Bone marrow (tissue), 2 donors: Measurements from ENCODE around the gene PCDH10.

Experiments used
- DNase-seq, 2 donors: peaks; one replicate each; lab custom pipeline; 2025; lab: John Stamatoyannopoulos, UW

PCDH10 gene

DNA sequence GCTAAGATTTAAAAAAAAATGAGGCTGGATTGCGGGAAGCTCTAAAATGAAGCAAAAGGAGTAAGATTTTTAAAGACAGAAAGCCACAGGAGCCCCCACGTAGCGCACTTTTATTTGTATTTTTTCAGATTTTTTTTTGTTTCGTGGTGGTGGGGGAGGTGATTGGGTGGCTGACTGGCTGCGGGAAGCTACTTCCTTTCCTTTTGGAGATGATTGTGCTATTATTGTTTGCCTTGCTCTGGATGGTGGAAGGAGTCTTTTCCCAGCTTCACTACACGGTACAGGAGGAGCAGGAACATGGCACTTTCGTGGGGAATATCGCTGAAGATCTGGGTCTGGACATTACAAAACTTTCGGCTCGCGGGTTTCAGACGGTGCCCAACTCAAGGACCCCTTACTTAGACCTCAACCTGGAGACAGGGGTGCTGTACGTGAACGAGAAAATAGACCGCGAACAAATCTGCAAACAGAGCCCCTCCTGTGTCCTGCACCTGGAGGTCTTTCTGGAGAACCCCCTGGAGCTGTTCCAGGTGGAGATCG, 908 bp downstream of the PCDH10 start:
- DNase-seq: no peak

DNA sequence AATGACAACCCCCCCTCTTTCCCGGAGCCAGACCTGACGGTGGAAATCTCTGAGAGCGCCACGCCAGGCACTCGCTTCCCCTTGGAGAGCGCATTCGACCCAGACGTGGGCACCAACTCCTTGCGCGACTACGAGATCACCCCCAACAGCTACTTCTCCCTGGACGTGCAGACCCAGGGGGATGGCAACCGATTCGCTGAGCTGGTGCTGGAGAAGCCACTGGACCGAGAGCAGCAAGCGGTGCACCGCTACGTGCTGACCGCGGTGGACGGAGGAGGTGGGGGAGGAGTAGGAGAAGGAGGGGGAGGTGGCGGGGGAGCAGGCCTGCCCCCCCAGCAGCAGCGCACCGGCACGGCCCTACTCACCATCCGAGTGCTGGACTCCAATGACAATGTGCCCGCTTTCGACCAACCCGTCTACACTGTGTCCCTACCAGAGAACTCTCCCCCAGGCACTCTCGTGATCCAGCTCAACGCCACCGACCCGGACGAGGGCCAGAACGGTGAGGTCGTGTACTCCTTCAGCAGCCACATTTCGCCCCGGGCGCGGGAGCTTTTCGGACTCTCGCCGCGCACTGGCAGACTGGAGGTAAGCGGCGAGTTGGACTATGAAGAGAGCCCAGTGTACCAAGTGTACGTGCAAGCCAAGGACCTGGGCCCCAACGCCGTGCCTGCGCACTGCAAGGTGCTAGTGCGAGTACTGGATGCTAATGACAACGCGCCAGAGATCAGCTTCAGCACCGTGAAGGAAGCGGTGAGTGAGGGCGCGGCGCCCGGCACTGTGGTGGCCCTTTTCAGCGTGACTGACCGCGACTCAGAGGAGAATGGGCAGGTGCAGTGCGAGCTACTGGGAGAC, 1.6 kb downstream of the PCDH10 start:
- no peak for DNase-seq

DNA sequence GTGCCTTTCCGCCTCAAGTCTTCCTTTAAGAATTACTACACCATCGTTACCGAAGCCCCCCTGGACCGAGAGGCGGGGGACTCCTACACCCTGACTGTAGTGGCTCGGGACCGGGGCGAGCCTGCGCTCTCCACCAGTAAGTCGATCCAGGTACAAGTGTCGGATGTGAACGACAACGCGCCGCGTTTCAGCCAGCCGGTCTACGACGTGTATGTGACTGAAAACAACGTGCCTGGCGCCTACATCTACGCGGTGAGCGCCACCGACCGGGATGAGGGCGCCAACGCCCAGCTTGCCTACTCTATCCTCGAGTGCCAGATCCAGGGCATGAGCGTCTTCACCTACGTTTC, 2.2 kb downstream of the PCDH10 start:
- no peak for DNase-seq

DNA sequence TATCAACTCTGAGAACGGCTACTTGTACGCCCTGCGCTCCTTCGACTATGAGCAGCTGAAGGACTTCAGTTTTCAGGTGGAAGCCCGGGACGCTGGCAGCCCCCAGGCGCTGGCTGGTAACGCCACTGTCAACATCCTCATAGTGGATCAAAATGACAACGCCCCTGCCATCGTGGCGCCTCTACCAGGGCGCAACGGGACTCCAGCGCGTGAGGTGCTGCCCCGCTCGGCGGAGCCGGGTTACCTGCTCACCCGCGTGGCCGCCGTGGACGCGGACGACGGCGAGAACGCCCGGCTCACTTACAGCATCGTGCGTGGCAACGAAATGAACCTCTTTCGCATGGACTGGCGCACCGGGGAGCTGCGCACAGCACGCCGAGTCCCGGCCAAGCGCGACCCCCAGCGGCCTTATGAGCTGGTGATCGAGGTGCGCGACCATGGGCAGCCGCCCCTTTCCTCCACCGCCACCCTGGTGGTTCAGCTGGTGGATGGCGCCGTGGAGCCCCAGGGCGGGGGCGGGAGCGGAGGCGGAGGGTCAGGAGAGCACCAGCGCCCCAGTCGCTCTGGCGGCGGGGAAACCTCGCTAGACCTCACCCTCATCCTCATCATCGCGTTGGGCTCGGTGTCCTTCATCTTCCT, 2.7 kb downstream of the PCDH10 start:
- DNase-seq: no peak

DNA sequence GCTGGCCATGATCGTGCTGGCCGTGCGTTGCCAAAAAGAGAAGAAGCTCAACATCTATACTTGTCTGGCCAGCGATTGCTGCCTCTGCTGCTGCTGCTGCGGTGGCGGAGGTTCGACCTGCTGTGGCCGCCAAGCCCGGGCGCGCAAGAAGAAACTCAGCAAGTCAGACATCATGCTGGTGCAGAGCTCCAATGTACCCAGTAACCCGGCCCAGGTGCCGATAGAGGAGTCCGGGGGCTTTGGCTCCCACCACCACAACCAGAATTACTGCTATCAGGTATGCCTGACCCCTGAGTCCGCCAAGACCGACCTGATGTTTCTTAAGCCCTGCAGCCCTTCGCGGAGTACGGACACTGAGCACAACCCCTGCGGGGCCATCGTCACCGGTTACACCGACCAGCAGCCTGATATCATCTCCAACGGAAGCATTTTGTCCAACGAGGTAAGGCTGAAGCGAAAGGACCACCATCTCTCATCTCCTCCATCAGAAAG, 3.3 kb downstream of the PCDH10 start:
- no peak for DNase-seq

DNA sequence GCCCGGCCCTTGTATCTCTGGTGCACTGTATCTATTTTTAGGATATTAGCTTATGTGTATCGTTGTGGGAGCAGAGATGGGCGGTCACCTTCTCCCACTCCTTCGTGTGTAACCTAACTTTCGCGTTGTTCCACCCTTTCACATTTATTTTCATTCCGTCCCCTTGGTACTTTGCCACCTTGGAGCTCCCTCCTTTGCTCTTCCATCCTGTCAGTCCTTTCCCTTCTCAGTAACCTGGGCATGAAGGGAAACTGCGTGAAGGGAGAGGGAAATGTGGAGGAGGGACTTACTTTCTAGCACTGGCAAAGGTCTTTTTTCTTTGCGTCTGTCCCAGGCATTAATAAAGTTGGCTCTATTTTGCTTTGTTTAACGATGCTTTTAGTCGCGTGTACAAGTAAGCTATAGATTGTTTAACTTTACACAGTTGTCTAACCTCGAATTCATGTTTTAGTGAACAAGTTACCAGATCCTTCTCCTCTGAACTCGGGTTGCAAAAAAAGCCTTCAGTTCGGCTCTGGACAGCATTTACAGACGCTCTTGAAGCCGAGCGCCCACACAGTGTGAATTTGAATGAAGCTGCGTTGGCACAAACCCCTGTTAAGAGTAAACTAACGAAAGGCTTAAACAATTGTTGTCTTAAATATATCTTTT, 3.9 kb downstream of the PCDH10 start:
- no peak for DNase-seq

DNA sequence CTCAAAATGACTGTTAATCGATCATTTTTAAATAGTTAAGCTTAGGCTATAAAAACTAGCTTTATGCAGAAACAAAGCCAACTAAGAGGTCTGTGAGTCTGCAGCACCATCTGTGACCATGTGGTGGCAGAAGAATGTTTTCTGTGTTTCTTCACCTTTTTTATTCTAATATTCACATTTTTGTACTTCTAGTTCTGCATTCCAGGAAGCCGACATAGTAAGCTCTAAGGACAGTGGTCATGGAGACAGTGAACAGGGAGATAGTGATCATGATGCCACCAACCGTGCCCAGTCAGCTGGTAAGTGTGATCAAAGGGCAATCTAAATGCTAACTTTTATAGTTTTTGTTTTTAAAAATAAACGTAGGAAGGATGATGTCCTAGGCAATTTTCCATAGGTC, 5.6 kb downstream of the PCDH10 start:
- DNase-seq: no peak

DNA sequence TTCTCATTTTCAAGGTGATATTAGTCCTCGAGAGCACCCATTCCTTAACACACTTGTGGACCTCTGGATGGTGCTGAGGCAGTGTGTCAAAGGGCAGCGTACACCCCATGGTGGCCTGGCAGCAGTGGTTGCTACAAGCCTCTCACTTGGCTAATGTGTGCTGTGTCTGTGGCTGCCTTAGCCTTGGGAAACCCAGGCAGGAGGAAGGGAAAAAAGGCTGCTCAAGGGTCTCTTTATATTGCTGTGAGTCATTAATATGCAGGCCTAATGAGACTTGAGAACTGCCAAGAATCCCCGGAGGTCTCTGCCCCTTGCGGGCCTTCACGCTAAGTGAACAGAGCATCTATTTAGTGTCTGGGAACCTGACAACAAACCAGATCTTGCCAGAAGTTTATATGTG, 7.0 kb downstream of the PCDH10 start:
- no peak for DNase-seq

DNA sequence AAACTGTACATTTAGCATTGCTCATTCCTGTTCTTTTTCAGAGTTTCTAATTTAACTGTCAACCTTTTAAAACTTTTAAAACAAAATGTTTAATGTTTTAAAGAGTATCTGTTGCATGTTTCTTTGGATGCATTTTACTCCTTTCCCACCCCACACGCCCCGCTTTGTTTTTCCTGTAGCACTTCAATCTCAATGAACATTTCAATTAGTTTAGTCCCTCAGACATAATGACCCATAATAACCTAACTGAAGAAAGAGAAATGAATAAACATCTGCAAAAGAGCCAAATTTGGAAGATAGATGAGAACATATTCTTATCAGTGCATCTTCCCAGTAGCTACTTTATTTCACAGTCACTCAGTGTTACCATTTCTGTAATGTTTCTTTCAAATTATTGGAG, 7.5 kb downstream of the PCDH10 start:
- DNase-seq: no peak

DNA sequence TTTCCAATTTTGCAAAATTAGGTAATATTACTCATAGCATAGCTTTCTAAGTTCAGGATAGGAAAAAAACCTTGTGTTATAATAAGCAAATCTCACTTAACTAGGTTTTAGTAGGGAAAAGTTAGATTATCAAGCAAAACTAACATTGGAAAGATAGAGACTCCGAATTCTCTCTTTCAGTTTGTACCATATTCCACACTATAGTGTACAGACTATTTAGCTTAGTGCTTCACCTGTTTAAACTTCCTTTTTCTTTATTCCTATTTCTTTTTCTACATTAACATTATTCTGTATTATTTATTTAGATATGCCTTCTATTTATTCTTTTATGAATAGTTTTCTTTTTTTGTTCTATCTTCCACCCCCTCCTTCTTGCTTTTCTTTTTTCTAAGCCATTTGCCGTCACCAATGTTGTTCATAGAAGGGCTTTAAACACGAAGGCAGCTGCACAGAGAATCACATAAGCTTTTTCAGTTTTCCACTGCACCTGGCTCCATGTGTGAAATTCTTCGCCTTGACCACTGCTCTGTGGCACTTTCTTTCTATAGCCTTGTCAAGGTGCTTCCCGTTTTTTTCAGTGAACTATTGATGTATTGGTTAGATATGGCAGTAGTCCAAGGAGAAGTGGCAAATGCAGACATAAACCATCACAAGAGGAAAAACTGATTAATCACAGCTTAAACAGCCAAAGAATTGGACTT, 8.5 kb downstream of the PCDH10 start:
- no peak for DNase-seq

DNA sequence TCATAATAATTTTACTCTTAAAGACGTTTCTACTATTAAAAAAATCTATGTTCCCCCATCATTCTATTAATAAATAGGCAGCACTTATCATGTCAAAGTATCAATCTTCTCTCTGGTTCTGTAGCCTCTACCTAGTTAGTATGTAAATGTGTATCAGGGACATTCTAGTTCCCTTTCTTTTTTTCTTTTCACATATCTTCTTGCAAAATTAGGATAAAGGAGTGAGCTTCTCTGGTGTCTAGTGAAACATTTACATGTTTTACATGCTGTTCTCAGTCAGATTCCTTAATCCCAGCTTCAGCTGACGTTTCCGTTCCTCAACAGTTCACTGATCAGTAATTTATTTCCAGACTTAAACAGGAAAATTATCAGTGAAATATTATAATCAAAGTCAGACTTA, 11.8 kb downstream of the PCDH10 start:
- no peak for DNase-seq

DNA sequence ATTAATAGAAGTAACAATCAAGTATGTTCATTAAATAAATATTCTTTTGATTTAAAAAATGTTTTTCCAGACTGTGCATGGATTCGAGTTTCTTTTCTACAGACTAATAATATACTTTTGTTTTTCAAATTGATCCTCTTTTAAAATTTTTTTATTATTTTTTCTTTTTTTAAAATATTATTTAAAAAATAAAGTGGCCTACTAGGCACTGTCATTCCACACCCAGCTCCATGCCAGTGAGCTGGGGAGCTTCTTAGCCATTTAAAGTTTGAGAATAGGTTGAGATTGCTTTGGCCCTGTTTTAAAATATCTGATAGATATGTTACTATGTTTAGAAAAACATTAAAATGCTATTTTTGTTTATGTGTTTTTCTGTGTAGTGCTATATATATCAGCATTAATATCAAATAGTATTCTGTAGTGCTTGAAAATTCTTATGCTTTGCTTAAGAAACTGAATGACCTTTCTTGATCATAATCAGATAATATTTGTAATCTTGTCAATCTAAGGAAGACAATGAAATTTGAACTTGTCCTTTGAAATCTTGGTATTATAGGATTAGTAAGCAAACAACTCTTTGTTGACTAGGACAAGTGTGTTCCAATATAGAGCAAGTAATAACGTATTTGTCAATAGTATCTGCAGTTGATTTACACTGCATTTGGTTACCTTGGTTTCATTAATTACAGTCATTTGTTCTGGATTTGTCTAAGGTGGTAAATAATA, 12.6 kb downstream of the PCDH10 start:
- no peak for DNase-seq

DNA sequence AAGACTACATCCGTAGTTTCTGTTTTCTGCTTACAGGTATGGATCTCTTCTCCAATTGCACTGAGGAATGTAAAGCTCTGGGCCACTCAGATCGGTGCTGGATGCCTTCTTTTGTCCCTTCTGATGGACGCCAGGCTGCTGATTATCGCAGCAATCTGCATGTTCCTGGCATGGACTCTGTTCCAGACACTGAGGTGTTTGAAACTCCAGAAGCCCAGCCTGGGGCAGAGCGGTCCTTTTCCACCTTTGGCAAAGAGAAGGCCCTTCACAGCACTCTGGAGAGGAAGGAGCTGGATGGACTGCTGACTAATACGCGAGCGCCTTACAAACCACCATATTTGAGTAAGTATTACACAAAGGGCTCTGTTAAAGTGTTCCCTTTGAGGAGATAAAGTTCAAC, 13.8 kb downstream of the PCDH10 start:
- DNase-seq: no peak

DNA sequence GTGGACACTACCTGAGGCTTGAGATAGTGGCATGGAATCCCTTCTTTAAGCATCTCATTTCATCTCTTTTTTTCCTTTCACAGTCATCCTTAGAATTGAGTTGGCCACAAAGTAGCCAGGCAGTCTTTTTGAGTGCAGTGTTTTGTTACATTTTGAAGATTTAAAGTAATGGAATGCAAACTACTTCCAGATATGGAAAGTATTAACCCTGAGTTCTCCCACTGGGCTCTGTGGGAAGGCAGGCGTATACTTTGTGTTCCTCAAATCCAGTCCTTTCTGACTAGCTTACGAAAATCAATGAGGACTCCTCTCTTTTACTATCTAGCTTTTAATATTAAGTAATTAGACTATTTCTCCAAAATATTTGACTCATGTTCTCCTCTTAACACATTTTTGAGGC, 29.9 kb downstream of the PCDH10 start:
- DNase-seq: no peak

DNA sequence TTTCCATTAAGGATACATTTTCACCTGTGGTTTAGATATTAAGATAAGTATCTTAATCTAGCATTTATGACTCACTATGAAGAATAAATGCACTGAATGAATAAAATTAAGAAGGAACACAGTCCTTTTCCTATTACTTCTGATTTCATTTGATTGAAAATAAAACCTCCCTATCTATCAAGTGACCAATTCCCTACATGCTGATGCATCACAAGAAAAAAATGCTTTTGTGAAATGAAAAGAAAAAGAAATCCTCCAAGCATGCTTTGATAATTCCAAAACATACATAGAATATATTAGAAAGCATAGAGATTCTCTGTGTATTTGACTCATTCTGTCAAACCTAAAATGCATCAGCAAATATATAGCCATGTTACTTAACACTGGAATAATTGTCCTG, 37.1 kb downstream of the PCDH10 start:
- DNase-seq: no peak

DNA sequence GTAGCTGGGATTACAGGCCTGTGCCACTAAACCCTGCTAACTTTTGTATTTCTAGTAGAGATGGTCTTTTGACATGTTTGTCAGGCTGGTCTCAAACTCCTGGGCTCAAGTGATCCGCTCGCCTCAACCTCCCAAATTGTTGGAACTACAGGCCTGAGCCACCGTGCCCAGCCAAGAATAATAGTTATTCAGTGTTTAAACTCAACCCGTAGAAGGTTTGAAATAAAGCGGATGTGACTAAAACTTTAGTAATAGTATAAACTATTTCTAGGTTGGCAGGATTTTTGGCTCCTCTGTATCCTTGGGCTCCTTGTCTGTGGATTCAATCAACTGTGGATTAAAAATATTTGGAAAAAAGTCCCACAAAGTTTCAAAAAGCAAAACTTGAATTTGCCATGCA, 37.8 kb downstream of the PCDH10 start:
- no peak for DNase-seq

DNA sequence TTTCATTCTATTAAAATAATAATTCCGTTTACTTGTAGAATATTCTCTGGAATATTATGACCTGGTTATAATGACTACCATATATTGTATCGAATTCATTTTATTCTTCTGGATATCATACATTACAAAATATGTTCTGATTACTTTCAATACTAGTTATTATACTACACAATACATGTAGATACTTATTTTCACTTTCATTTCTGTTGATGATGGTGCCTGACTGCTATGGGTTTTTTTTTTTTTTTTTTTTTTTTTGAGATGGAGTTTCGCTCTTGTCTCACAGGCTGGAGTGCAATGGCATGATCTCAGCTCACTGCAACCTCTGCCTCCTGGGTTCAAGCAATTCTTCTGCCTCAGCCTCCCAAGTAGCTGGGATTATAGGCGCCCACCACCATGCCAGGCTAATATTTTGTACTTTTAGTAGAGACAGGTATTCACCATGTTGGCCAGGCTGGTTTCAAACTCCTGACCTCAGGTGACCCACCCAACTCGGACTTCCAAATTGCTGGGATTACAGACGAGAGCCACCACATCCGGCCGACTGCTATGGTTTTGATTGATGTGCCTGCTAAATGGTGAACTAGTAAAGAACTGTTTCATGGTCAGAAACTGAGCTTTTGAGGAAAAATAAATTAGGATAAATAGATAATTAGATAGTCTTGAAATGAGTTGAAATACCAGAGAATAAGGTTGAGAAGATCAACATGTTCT, 39.5 kb downstream of the PCDH10 start:
- DNase-seq: no peak

DNA sequence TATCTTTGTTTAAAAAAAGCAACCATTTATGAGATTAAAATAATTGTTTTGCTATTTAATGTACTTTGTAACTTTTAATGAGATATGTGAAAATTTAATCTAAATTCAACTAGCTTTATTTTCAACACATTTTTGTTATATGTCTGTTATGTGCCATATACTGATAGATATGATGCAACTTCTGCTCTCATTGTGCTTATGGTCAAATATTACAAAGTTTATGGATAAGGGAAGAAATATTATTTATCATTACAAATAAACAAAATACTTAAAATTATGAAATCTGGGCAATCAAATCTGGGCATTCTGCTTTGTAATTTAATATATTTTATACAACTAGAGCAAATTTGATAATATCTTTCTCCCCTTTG, 40.0 kb downstream of the PCDH10 start:
- no peak for DNase-seq

DNA sequence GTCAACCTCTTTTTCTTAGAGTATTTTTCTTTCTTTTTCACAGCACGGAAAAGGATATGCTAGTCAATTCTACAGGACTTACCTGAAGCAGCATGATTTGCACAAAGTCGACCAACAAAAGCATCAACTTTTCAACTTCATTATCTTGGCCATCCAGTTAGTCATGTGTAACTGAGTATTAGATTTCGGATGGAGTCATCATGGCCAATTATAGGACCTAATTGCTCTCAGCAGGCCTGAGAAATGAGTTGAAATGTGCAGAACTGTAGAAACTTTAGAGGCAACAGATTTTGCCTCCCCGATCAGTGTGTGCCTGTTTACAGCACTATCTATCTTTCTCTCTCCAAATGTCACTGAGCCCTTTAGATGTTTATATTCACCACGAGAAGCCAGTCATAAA, 41.0 kb downstream of the PCDH10 start:
- no peak for DNase-seq

DNA sequence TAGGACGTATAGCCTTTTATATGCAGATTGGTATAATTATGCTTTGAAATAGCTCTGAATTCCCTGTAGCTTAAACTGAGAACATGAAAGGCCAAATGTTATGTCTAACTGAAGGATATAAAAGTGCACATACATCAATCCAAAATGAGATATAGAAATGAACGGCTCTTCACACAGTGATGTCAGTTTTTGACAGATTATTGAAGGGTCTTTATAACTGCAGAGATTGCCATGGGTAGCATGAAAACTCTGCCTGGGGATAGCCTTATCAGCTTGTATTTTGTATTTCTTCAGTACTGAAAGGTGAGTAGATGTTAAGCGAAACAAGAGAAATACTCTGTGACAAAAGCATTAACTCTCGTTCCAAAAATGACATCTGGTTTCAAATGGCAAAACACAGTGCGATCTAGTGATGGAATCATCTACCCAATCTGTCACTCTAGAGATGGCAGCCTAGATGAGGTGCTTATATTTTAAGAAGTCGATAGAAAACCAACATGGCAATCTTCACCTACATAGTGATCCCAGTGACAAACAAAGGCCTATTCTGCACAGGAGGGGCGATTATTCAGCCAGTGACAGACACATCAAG, 59.7 kb downstream of the PCDH10 start:
- no peak for DNase-seq

DNA sequence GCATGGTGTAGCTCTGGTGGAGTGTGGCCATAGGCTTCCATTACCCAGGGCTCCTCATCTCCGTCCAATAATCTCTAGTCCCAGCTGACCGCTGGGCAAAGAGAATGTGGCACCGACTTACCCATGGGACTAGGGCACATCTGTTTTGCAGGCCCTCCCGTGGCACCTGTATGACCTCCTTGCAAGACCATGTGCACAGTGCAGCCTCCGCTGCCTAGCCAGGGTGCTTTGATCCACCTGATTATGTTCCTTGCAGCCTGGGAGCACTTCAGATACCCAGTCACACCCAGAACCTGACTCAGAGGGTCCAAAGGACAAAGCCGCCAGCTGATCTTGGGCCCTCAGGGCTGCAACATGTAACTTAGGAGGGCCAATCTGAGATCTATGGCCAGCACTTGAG, 84.8 kb downstream of the PCDH10 start:
- no peak for DNase-seq
